Measurements from ENCODE around the gene KLHDC8B. TPM values are rescaled to one million over a fixed set of nuclear protein-coding genes. Genes with fewer than 3 reads are reported as not detected.

The KLHDC8B gene
- total and polyA plus RNA-seq, 2 of the 4 experiments (the other 2 are of a cell fraction): 16.3 to 16.5 TPM

DNA sequence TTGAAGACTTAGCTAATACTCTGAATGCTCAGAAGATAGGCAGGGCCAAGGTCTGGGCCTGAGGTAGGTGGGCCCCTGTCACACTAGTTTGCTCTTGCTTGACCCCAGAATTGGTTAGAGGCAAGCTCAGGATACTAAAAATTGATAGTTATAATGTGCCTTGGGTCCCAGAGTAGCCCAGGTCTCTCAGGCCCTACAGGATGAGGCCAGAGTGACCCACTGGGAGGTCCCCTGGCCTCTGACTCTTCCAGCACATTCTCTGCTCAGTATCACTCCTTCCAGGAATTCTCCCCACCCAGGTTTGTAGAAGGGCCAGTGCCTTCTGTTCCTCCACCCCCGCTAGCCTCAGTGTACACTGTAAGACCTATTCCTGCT lies 667 bp upstream of the KLHDC8B start:
- peak overlapping the region; percentile 49 for H3K27ac ChIP-seq (ENCODE audit: insufficient read depth, low read length)
- peaks cover 32% of the 10 kb centered on the region for H3K9me1 ChIP-seq (ENCODE audit: insufficient read depth, low read length)
- H3K4me1 ChIP-seq (ENCODE audit: control insufficient read depth, insufficient read depth, low read length): peaks cover 27% of the 10 kb centered on the region
- H4K91ac ChIP-seq (ENCODE audit: insufficient read depth, low read depth, low read length): peak overlapping the region; percentile 45; the same call in 1 of the 2 replicates
- H3K4me3 ChIP-seq (ENCODE audit: insufficient read depth, low read depth, low read length): peak overlapping the region; percentile 50
- 0% methylated on average over 1 of the region's 1 CpG; no CpG with 5 or more reads in 1 of the 2 experiments for WGBS, 2 experiments (ENCODE audit: extremely low coverage in 2 of 2, insufficient read length in 1 of 2)
- no peak overlapping the region for H3K23ac ChIP-seq (ENCODE audit: low read depth, low read length)
- no peak overlapping the region for H2BK20ac ChIP-seq (ENCODE audit: low read depth, low read length)
- H3K18ac ChIP-seq (ENCODE audit: low read depth, low read length): no peak overlapping the region
- no peak overlapping the region for H2BK15ac ChIP-seq (ENCODE audit: low read depth, low read length)
- H3K27me3 ChIP-seq (ENCODE audit: control insufficient read depth, insufficient read depth, low read length): no peaks in the 10 kb centered on the region
- H3K36me3 ChIP-seq (ENCODE audit: control insufficient read depth, insufficient read depth, low read length): peaks cover 11% of the 10 kb centered on the region; the same call in 1 of the 2 replicates
- peak overlapping the region; percentile 19 for H2BK5ac ChIP-seq (ENCODE audit: low read depth, low read length, poor library complexity, severe bottlenecking)
- dilution Hi-C loops (cut with HindIII; ENCODE audit: low sequenced_read_pairs, unreplicated experiment): no loop called here
- H4K5ac ChIP-seq (ENCODE audit: low read depth, low read length): peak overlapping the region; percentile 71
- no peaks in the 10 kb centered on the region for H3K9me3 ChIP-seq (ENCODE audit: control insufficient read depth, insufficient read depth, low read length)
- intact Hi-C loops (cut with micrococcal nuclease): loop anchor here (1.0 to 5.0 kb wide), 3 partner anchors 107 to 279 kb away; partner anchors contain the start of gene C3orf62
- DNase-seq (no peak), ATAC-seq (ENCODE audit: low read depth) (no peak)
- H2AK5ac ChIP-seq (ENCODE audit: low read depth, low read length): peak overlapping the region; percentile 63; the same call in 1 of the 2 replicates
- H3K79me1 ChIP-seq (ENCODE audit: low read depth in 1 of 2, low read length in 2 of 2): peaks cover 12 to 48% of the 10 kb centered on the region in 2 experiments; a peak in 3 of 4 replicates
- H2BK120ac ChIP-seq (ENCODE audit: low read depth, low read length): peak overlapping the region; percentile 26; the same call in 1 of the 2 replicates
- peak overlapping the region; percentile 28; the same call in 1 of the 2 replicates for H3K4ac ChIP-seq (ENCODE audit: low read depth, low read length)
- H4K20me1 ChIP-seq (ENCODE audit: insufficient read depth, low read length): no peaks in the 10 kb centered on the region
- in situ Hi-C loops (cut with MboI; ENCODE audit: low sequenced_read_pairs): loop anchor here (25.0 kb wide), 1 partner anchor 267 kb away; the partner anchor contains the start of gene NICN1
- BruUV-seq (replicated peaks): no TSS peak
- peak overlapping the region; percentile 98 for H2AFZ ChIP-seq (replicated peaks; ENCODE audit: low read length, poor library complexity)
- peak overlapping the region; percentile 35 for H2AK9ac ChIP-seq (replicated peaks; ENCODE audit: low read depth, low read length, poor library complexity)
- H3K56ac ChIP-seq (ENCODE audit: extremely low read depth, insufficient read depth, low read length): no peak overlapping the region
- CTCF ChIA-PET: interaction anchor here (0.6 to 1.7 kb wide), 7 partner anchors 9 to 279 kb away, joined by 3 to 6 read pairs (median 4); partner anchors contain the start of gene QRICH1
- peak overlapping the region; percentile 26; the same call in 1 of the 2 replicates for H3K14ac ChIP-seq (replicated peaks; ENCODE audit: low read depth, low read length)
- H3K9ac ChIP-seq (ENCODE audit: low read depth, low read length): peak overlapping the region; percentile 68
- TF ChIP-seq MAZ (IDR thresholded peaks at IDR 0.05; ENCODE audit: borderline replicate concordance, low read depth, low read length) (no peak), CHD1 (IDR thresholded peaks at IDR 0.05; ENCODE audit: low read depth, low read length) (no peak), POLR2A (IDR thresholded peaks at IDR 0.05; ENCODE audit: low read depth, low read length) (no peak), NFE2L2 (IDR thresholded peaks at IDR 0.05; ENCODE audit: low read depth, low read length) (no peak), MXI1 (IDR thresholded peaks at IDR 0.05; ENCODE audit: borderline replicate concordance, low read depth, low read length) (no peak), RFX5 (IDR thresholded peaks at IDR 0.05; ENCODE audit: low read depth, low read length) (no peak), CEBPB (IDR thresholded peaks at IDR 0.05; ENCODE audit: low read depth, low read length) (no peak), RCOR1 (IDR thresholded peaks at IDR 0.05; ENCODE audit: insufficient replicate concordance, low read length) (no peak), BHLHE40 (IDR thresholded peaks at IDR 0.05; ENCODE audit: low read depth, low read length) (no peak), MAFK (IDR thresholded peaks at IDR 0.05; ENCODE audit: low read depth, low read length) (no peak), SMC3 (IDR thresholded peaks at IDR 0.05; ENCODE audit: low read depth, low read length) (no peak), FOS (IDR thresholded peaks at IDR 0.05; ENCODE audit: low read depth, low read length) (no peak), RAD21 (IDR thresholded peaks at IDR 0.05; ENCODE audit: low read length) (no peak)
- TF ChIP-seq, protein P1, sequence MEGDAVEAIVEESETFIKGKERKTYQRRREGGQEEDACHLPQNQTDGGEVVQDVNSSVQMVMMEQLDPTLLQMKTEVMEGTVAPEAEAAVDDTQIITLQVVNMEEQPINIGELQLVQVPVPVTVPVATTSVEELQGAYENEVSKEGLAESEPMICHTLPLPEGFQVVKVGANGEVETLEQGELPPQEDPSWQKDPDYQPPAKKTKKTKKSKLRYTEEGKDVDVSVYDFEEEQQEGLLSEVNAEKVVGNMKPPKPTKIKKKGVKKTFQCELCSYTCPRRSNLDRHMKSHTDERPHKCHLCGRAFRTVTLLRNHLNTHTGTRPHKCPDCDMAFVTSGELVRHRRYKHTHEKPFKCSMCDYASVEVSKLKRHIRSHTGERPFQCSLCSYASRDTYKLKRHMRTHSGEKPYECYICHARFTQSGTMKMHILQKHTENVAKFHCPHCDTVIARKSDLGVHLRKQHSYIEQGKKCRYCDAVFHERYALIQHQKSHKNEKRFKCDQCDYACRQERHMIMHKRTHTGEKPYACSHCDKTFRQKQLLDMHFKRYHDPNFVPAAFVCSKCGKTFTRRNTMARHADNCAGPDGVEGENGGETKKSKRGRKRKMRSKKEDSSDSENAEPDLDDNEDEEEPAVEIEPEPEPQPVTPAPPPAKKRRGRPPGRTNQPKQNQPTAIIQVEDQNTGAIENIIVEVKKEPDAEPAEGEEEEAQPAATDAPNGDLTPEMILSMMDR (conservative IDR thresholded peaks at IDR 0.05; ENCODE audit: low read depth, low read length): no peak
- TF ChIP-seq, protein P2, sequence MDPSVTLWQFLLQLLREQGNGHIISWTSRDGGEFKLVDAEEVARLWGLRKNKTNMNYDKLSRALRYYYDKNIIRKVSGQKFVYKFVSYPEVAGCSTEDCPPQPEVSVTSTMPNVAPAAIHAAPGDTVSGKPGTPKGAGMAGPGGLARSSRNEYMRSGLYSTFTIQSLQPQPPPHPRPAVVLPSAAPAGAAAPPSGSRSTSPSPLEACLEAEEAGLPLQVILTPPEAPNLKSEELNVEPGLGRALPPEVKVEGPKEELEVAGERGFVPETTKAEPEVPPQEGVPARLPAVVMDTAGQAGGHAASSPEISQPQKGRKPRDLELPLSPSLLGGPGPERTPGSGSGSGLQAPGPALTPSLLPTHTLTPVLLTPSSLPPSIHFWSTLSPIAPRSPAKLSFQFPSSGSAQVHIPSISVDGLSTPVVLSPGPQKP (IDR thresholded peaks at IDR 0.05; ENCODE audit: borderline replicate concordance, low read depth, low read length): no peak
- TF ChIP-seq, protein P3, sequence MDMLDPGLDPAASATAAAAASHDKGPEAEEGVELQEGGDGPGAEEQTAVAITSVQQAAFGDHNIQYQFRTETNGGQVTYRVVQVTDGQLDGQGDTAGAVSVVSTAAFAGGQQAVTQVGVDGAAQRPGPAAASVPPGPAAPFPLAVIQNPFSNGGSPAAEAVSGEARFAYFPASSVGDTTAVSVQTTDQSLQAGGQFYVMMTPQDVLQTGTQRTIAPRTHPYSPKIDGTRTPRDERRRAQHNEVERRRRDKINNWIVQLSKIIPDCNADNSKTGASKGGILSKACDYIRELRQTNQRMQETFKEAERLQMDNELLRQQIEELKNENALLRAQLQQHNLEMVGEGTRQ (IDR thresholded peaks at IDR 0.05; ENCODE audit: low read depth, low read length): no peak
- H4K8ac ChIP-seq (ENCODE audit: low read depth in 2 of 2, low read length in 2 of 2): peak overlapping the region; percentile 87 to 90
- H3K4me2 ChIP-seq (ENCODE audit: low read depth, low read length): peak overlapping the region; percentile 80
- POLR2A ChIA-PET (ENCODE audit: unreplicated experiment): interaction anchor here (0.7 kb wide), 1 partner anchor 155 kb away, joined by 3 read pairs; no protein-coding TSS in a partner anchor
